GM23338 (cell line): Measurements from ENCODE around the gene IPCEF1. TPM values are rescaled to one million over a fixed set of nuclear protein-coding genes. Genes with fewer than 3 reads are reported as not detected.

Experiments
- ATAC-seq: fragments of 200-7000 bp; cut with Tn5 transposase; 3 replicates; pipeline ENCODE4 v1.9.1; 2020
- DNase-seq: peaks from one replicate; pipeline ENCODE4 v3.0.0-alpha.2; 2015; ENCODE audit warnings: low spot score
- H2AFZ ChIP-seq: fragments of 200-600 bp; sonication (generic); 2 replicates; pipeline ENCODE4 v1.8.0; 2016; ENCODE audit warnings: antibody characterized with exemption, mild to moderate bottlenecking, moderate library complexity
- H3F3A ChIP-seq: fragments of 200-600 bp; sonication (generic); replicated peaks from 2 replicates; pipeline ENCODE4 v1.8.0; 2017; ENCODE audit warnings: antibody characterized with exemption, mixed run types, low read depth
- H3K27ac ChIP-seq: fragments of 200-600 bp; sonication (generic); 2 replicates; pipeline ENCODE4 v1.6.1; 2016; ENCODE audit warnings: low read depth
- H3K27me3 ChIP-seq: fragments of 200-600 bp; sonication (generic); 2 replicates; pipeline ENCODE4 v1.8.0; 2016; ENCODE audit warnings: mild to moderate bottlenecking, mixed run types, moderate library complexity; ENCODE audit not compliant: insufficient read depth
- H3K36me3 ChIP-seq: fragments of 200-600 bp; sonication (generic); 2 replicates; pipeline ENCODE4 v1.8.0; 2016; ENCODE audit warnings: mild to moderate bottlenecking; ENCODE audit not compliant: insufficient read depth
- H3K4me1 ChIP-seq: fragments of 200-600 bp; sonication (generic); 2 replicates; pipeline ENCODE4 v1.8.0; 2016; ENCODE audit warnings: mild to moderate bottlenecking, moderate library complexity; ENCODE audit not compliant: insufficient read depth
- H3K4me2 ChIP-seq: fragments of 200-600 bp; sonication (generic); 2 replicates; pipeline ENCODE4 v1.7.1; 2017; ENCODE audit warnings: mixed run types
- H3K4me3 ChIP-seq: fragments of 200-600 bp; sonication (generic); 2 replicates; pipeline ENCODE4 v1.6.1; 2016; ENCODE audit warnings: mixed run types
- H3K79me2 ChIP-seq: fragments of 200-600 bp; sonication (generic); replicated peaks from 2 replicates; pipeline ENCODE4 v1.8.0; 2017; ENCODE audit warnings: mild to moderate bottlenecking; ENCODE audit not compliant: insufficient read depth
- H3K9me2 ChIP-seq: fragments of 200-600 bp; sonication (generic); 2 replicates; pipeline ENCODE4 v1.8.0; 2017; ENCODE audit not compliant: insufficient read depth
- H4K20me1 ChIP-seq: fragments of 200-600 bp; sonication (generic); replicated peaks from 2 replicates; pipeline ENCODE4 v1.8.0; 2017; ENCODE audit warnings: mild to moderate bottlenecking; ENCODE audit not compliant: insufficient read depth
- H3K27ac Mint-ChIP-seq: 2 replicates; pipeline ENCODE4 v1.8.0; 2020; ENCODE audit warnings: inconsistent platforms, mild to moderate bottlenecking, moderate library complexity, mixed read lengths
- H3K27me3 Mint-ChIP-seq: 3 replicates; pipeline ENCODE4 v1.8.0; 2022; ENCODE audit warnings: low read depth, mild to moderate bottlenecking, moderate library complexity, mixed read lengths, inconsistent platforms; ENCODE audit not compliant: insufficient read depth, poor library complexity
- H3K36me3 Mint-ChIP-seq: 3 replicates; pipeline ENCODE4 v1.8.0; 2021; ENCODE audit warnings: low read depth, mild to moderate bottlenecking, inconsistent platforms, moderate library complexity, mixed read lengths
- H3K4me1 Mint-ChIP-seq: 3 replicates; pipeline ENCODE4 v1.8.0; 2020; ENCODE audit warnings: mild to moderate bottlenecking, inconsistent platforms, mixed read lengths
- H3K4me3 Mint-ChIP-seq: 3 replicates; pipeline ENCODE4 v1.8.0; 2021; ENCODE audit warnings: moderate library complexity, mild to moderate bottlenecking, inconsistent platforms, mixed read lengths
- H3K9me3 Mint-ChIP-seq: 3 replicates; pipeline ENCODE4 v1.8.0; 2020; ENCODE audit warnings: moderate library complexity, mild to moderate bottlenecking, inconsistent platforms, mixed read lengths
- CREB1 ChIP-seq: fragments of 250-450 bp; sonication (Bioruptor Pico); IDR thresholded peaks from 2 replicates; pipeline ENCODE4 v1.5.0; 2020; ENCODE audit warnings: low read depth, mild to moderate bottlenecking, moderate library complexity
- CTCF ChIP-seq, 2 experiments: fragments of 200-600 bp in 1 of 2; sonication (generic) in 1 of 2; conservative IDR thresholded peaks; 2 replicates each; pipeline versions ENCODE4 v1.5.1 to v1.6.1; 2016 to 2017; ENCODE audit warnings: antibody characterized with exemption in 2 of 2, low read depth in 2 of 2, mild to moderate bottlenecking in 2 of 2, moderate library complexity in 1 of 2
- EZH2 ChIP-seq: fragments of 200-600 bp; sonication (generic); IDR thresholded peaks from one replicate; pipeline ENCODE4 v1.8.0; 2017; ENCODE audit warnings: antibody characterized with exemption, mild to moderate bottlenecking, low read depth; ENCODE audit not compliant: unreplicated experiment
- EZH2phosphoT487 ChIP-seq: fragments of 200-600 bp; sonication (generic); IDR thresholded peaks from one replicate; pipeline ENCODE4 v1.8.1; 2018; ENCODE audit warnings: antibody characterized with exemption; ENCODE audit not compliant: unreplicated experiment
- NANOG ChIP-seq: IDR thresholded peaks from 2 replicates; pipeline ENCODE4 v1.6.1; 2016; ENCODE audit warnings: antibody characterized with exemption, borderline replicate concordance
- POLR2AphosphoS5 ChIP-seq: IDR thresholded peaks from 2 replicates; pipeline ENCODE4 v1.6.1; 2016; ENCODE audit warnings: antibody characterized with exemption, low read depth
- STAT1 ChIP-seq: IDR thresholded peaks from one replicate; pipeline ENCODE4 v1.6.1; 2016; ENCODE audit warnings: antibody characterized with exemption; ENCODE audit not compliant: unreplicated experiment
- ZNF114 ChIP-seq: fragments of 250-450 bp; sonication (Bioruptor Pico); IDR thresholded peaks from 2 replicates; pipeline ENCODE4 v1.5.0; 2020; ENCODE audit warnings: mild to moderate bottlenecking, moderate library complexity
- ZNF331 ChIP-seq: fragments of 250-450 bp; sonication (Bioruptor Pico); IDR thresholded peaks from 2 replicates; pipeline ENCODE4 v1.5.0; 2020; ENCODE audit warnings: low read depth, mild to moderate bottlenecking, moderate library complexity
- polyA plus RNA-seq: library from polyadenylated mRNA; unstranded; fragments of >200 nt; fragmentation: Nextera tagmentation; extraction: Ambion mirVana; gene quantifications from 2 replicates; pipeline ENCODE4 v1.2.1, GENCODE V29; 2016
- total RNA-seq: library from RNA; depleted of rRNA; stranded (reverse); fragments of >200 nt; shearing (Covaris generic); gene quantifications from 2 replicates; pipeline ENCODE4 v1.2.3, GENCODE V29; 2014
- TF ChIP-seq, protein P1 (sequence below): fragments of 250-450 bp; sonication (Bioruptor Pico); IDR thresholded peaks from 2 replicates; pipeline ENCODE4 v1.5.0; 2020; ENCODE audit warnings: mild to moderate bottlenecking, moderate library complexity
- TF ChIP-seq, protein P2 (sequence below): IDR thresholded peaks from one replicate; pipeline ENCODE4 v1.6.1; 2018; ENCODE audit warnings: antibody characterized with exemption; ENCODE audit not compliant: unreplicated experiment

The IPCEF1 gene
- total and polyA plus RNA-seq, 2 experiments from 2014 or later = 0.15 to 1.8 TPM

DNA sequence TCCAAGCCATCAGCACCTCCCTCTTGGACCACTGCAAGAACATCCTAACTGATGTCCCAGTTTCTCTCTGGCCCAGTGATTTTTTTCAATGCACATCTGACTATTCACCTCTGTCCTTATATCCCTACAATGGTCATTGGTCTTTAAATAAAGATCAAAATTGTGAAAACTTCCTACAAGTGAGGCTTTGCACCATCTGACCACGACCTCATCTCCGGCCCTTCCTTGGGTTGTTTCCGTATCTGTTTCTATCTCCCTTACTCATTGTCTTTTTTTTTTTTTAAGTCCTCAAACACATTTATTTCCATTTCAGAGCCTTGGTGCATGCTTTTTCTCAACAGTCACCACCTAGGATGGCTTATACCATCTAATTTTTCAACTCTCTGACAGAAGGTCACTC lies 88.1 kb downstream of the IPCEF1 start:
- H4K20me1 ChIP-seq = no peaks in the 10 kb centered on the region
- TF ChIP-seq, protein P1, sequence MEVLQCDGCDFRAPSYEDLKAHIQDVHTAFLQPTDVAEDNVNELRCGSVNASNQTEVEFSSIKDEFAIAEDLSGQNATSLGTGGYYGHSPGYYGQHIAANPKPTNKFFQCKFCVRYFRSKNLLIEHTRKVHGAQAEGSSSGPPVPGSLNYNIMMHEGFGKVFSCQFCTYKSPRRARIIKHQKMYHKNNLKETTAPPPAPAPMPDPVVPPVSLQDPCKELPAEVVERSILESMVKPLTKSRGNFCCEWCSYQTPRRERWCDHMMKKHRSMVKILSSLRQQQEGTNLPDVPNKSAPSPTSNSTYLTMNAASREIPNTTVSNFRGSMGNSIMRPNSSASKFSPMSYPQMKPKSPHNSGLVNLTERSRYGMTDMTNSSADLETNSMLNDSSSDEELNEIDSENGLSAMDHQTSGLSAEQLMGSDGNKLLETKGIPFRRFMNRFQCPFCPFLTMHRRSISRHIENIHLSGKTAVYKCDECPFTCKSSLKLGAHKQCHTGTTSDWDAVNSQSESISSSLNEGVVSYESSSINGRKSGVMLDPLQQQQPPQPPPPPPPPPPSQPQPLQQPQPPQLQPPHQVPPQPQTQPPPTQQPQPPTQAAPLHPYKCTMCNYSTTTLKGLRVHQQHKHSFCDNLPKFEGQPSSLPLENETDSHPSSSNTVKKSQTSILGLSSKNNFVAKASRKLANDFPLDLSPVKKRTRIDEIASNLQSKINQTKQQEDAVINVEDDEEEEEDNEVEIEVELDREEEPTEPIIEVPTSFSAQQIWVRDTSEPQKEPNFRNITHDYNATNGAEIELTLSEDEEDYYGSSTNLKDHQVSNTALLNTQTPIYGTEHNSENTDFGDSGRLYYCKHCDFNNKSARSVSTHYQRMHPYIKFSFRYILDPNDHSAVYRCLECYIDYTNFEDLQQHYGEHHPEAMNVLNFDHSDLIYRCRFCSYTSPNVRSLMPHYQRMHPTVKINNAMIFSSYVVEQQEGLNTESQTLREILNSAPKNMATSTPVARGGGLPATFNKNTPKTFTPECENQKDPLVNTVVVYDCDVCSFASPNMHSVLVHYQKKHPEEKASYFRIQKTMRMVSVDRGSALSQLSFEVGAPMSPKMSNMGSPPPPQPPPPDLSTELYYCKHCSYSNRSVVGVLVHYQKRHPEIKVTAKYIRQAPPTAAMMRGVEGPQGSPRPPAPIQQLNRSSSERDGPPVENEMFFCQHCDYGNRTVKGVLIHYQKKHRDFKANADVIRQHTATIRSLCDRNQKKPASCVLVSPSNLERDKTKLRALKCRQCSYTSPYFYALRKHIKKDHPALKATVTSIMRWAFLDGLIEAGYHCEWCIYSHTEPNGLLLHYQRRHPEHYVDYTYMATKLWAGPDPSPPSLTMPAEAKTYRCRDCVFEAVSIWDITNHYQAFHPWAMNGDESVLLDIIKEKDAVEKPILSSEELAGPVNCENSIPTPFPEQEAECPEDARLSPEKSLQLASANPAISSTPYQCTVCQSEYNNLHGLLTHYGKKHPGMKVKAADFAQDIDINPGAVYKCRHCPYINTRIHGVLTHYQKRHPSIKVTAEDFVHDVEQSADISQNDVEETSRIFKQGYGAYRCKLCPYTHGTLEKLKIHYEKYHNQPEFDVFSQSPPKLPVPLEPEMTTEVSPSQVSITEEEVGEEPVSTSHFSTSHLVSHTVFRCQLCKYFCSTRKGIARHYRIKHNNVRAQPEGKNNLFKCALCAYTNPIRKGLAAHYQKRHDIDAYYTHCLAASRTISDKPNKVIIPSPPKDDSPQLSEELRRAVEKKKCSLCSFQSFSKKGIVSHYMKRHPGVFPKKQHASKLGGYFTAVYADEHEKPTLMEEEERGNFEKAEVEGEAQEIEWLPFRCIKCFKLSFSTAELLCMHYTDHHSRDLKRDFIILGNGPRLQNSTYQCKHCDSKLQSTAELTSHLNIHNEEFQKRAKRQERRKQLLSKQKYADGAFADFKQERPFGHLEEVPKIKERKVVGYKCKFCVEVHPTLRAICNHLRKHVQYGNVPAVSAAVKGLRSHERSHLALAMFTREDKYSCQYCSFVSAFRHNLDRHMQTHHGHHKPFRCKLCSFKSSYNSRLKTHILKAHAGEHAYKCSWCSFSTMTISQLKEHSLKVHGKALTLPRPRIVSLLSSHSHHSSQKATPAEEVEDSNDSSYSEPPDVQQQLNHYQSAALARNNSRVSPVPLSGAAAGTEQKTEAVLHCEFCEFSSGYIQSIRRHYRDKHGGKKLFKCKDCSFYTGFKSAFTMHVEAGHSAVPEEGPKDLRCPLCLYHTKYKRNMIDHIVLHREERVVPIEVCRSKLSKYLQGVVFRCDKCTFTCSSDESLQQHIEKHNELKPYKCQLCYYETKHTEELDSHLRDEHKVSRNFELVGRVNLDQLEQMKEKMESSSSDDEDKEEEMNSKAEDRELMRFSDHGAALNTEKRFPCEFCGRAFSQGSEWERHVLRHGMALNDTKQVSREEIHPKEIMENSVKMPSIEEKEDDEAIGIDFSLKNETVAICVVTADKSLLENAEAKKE (CRISPR knock-in tag) = no peak
- TF ChIP-seq EZH2phosphoT487 = no peak
- no peak for TF ChIP-seq ZNF331
- TF ChIP-seq CTCF (conservative IDR thresholded peaks at IDR 0.05; ENCODE audit: low read depth in 2 of 2) = no peak
- TF ChIP-seq ZNF114 = no peak
- no peak for TF ChIP-seq CREB1
- TF ChIP-seq POLR2AphosphoS5 = no peak
- no peak for TF ChIP-seq STAT1
- TF ChIP-seq EZH2 = no peak
- TF ChIP-seq, protein P2, sequence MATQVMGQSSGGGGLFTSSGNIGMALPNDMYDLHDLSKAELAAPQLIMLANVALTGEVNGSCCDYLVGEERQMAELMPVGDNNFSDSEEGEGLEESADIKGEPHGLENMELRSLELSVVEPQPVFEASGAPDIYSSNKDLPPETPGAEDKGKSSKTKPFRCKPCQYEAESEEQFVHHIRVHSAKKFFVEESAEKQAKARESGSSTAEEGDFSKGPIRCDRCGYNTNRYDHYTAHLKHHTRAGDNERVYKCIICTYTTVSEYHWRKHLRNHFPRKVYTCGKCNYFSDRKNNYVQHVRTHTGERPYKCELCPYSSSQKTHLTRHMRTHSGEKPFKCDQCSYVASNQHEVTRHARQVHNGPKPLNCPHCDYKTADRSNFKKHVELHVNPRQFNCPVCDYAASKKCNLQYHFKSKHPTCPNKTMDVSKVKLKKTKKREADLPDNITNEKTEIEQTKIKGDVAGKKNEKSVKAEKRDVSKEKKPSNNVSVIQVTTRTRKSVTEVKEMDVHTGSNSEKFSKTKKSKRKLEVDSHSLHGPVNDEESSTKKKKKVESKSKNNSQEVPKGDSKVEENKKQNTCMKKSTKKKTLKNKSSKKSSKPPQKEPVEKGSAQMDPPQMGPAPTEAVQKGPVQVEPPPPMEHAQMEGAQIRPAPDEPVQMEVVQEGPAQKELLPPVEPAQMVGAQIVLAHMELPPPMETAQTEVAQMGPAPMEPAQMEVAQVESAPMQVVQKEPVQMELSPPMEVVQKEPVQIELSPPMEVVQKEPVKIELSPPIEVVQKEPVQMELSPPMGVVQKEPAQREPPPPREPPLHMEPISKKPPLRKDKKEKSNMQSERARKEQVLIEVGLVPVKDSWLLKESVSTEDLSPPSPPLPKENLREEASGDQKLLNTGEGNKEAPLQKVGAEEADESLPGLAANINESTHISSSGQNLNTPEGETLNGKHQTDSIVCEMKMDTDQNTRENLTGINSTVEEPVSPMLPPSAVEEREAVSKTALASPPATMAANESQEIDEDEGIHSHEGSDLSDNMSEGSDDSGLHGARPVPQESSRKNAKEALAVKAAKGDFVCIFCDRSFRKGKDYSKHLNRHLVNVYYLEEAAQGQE = no peak
- TF ChIP-seq NANOG = no peak

More for the DNA sequence above, 88.1 kb downstream of the IPCEF1 start:
- Histone ChIP-seq H3K4me3 (no peak overlapping the region), H3K36me3 (no peaks in the 10 kb centered on the region), H3K79me2 (no peaks in the 10 kb centered on the region), H3K4me1 (no peaks in the 10 kb centered on the region), H2AFZ (no peak overlapping the region), H3K27ac (no peak overlapping the region), H3K27me3 (no peaks in the 10 kb centered on the region), H3F3A (no peaks in the 10 kb centered on the region), H3K9me2 (no peaks in the 10 kb centered on the region), H3K4me2 (no peak overlapping the region)
- H3K27ac Mint-ChIP-seq = no peak overlapping the region
- ATAC-seq (no peak), DNase-seq (no peak)
- H3K9me3 Mint-ChIP-seq = peaks cover 18% of the 10 kb centered on the region
- H3K4me1 Mint-ChIP-seq = no peaks in the 10 kb centered on the region
- H3K36me3 Mint-ChIP-seq = peaks cover 9% of the 10 kb centered on the region
- no peaks in the 10 kb centered on the region for H3K27me3 Mint-ChIP-seq
- H3K4me3 Mint-ChIP-seq = no peak overlapping the region
